Measurements from ENCODE around the gene SORCS2.

Gene SORCS2

DNA sequence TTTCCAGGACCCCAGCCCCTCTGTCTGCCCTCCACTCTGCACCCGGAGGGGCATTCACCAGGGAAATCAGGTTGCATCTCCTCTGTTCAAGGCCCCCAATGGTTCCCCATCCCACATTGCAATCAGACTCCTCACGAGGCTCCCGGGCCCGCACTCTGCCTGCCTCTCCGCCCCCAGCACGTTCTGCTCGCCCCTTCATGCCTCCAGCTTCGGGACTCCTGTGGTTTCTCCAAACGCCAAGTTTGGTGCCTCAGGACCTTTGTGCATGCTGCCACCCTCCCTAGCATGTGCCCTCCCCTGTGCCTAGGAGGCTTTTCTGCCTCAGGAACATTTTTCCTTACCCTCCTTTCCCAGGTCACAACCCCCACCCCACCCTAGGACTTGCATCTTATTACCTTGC, 426.0 kb downstream of the SORCS2 start:
- H2AFZ ChIP-seq (ENCODE audit: low read depth, low read length), result no peak overlapping the region
- H3K4me2 ChIP-seq (ENCODE audit: low read length), result no peak overlapping the region
- no peak overlapping the region for H3K27ac ChIP-seq (ENCODE audit: low read length)
- TF ChIP-seq EZH2phosphoT487 (IDR thresholded peaks at IDR 0.05; ENCODE audit: low read depth), result no peak
- TF ChIP-seq, protein P1, sequence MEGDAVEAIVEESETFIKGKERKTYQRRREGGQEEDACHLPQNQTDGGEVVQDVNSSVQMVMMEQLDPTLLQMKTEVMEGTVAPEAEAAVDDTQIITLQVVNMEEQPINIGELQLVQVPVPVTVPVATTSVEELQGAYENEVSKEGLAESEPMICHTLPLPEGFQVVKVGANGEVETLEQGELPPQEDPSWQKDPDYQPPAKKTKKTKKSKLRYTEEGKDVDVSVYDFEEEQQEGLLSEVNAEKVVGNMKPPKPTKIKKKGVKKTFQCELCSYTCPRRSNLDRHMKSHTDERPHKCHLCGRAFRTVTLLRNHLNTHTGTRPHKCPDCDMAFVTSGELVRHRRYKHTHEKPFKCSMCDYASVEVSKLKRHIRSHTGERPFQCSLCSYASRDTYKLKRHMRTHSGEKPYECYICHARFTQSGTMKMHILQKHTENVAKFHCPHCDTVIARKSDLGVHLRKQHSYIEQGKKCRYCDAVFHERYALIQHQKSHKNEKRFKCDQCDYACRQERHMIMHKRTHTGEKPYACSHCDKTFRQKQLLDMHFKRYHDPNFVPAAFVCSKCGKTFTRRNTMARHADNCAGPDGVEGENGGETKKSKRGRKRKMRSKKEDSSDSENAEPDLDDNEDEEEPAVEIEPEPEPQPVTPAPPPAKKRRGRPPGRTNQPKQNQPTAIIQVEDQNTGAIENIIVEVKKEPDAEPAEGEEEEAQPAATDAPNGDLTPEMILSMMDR (IDR thresholded peaks at IDR 0.05; ENCODE audit: low read depth, low read length), result no peak
- H3K27me3 ChIP-seq (ENCODE audit: low read depth, low read length), result no peaks in the 10 kb centered on the region
- H4K20me1 ChIP-seq (ENCODE audit: insufficient read depth, low read length), result no peaks in the 10 kb centered on the region
- H3K4me3 ChIP-seq (ENCODE audit: low read length), result no peak overlapping the region
- H3K36me3 ChIP-seq (replicated peaks; ENCODE audit: low read depth, low read length), result no peaks in the 10 kb centered on the region
- H3K9ac ChIP-seq (ENCODE audit: low read length), result no peak overlapping the region
- no peaks in the 10 kb centered on the region for H3K9me3 ChIP-seq (ENCODE audit: insufficient read depth, low read length)
- no peaks in the 10 kb centered on the region for H3K79me2 ChIP-seq (ENCODE audit: low read length)
- H3K4me1 ChIP-seq (ENCODE audit: low read length), result no peaks in the 10 kb centered on the region

- H3K4me3 ChIP-seq (ENCODE audit: low read length), result no peak overlapping the region
- no peak for TF ChIP-seq EZH2phosphoT487 (IDR thresholded peaks at IDR 0.05; ENCODE audit: low read depth)
- TF ChIP-seq, protein P1 (IDR thresholded peaks at IDR 0.05; ENCODE audit: low read depth, low read length), result no peak
- no peaks in the 10 kb centered on the region for H3K4me1 ChIP-seq (ENCODE audit: low read length)
- H3K27ac ChIP-seq (ENCODE audit: low read length), result no peak overlapping the region
- H3K9ac ChIP-seq (ENCODE audit: low read length), result no peak overlapping the region
- H3K79me2 ChIP-seq (ENCODE audit: low read length), result no peaks in the 10 kb centered on the region
- no peaks in the 10 kb centered on the region for H3K27me3 ChIP-seq (ENCODE audit: low read depth, low read length)
- no peak overlapping the region for H3K4me2 ChIP-seq (ENCODE audit: low read length)
- no peak overlapping the region for H2AFZ ChIP-seq (ENCODE audit: low read depth, low read length)
- H3K9me3 ChIP-seq (ENCODE audit: insufficient read depth, low read length), result no peaks in the 10 kb centered on the region
- no peaks in the 10 kb centered on the region for H3K36me3 ChIP-seq (replicated peaks; ENCODE audit: low read depth, low read length)
- no peaks in the 10 kb centered on the region for H4K20me1 ChIP-seq (ENCODE audit: insufficient read depth, low read length)
These were observed 427.9 kb downstream of the SORCS2 start for GRCh38 chr4:7620086-7620813.

- Histone ChIP-seq H3K4me1 (ENCODE audit: low read length) (no peaks in the 10 kb centered on the region), H3K4me3 (ENCODE audit: low read length) (no peak overlapping the region), H3K27ac (ENCODE audit: low read length) (no peak overlapping the region), H3K27me3 (ENCODE audit: low read depth, low read length) (no peaks in the 10 kb centered on the region), H3K9ac (ENCODE audit: low read length) (no peak overlapping the region), H3K79me2 (ENCODE audit: low read length) (no peaks in the 10 kb centered on the region), H3K4me2 (ENCODE audit: low read length) (no peak overlapping the region), H3K36me3 (replicated peaks; ENCODE audit: low read depth, low read length) (no peaks in the 10 kb centered on the region), H3K9me3 (ENCODE audit: insufficient read depth, low read length) (no peaks in the 10 kb centered on the region), H4K20me1 (ENCODE audit: insufficient read depth, low read length) (no peaks in the 10 kb centered on the region), H2AFZ (ENCODE audit: low read depth, low read length) (no peak overlapping the region)
- TF ChIP-seq, protein P1 (IDR thresholded peaks at IDR 0.05; ENCODE audit: low read depth, low read length), result no peak
- TF ChIP-seq EZH2phosphoT487 (IDR thresholded peaks at IDR 0.05; ENCODE audit: low read depth), result no peak
These were observed 428.5 kb downstream of the SORCS2 start for GRCh38 chr4:7620814-7621176.

DNA sequence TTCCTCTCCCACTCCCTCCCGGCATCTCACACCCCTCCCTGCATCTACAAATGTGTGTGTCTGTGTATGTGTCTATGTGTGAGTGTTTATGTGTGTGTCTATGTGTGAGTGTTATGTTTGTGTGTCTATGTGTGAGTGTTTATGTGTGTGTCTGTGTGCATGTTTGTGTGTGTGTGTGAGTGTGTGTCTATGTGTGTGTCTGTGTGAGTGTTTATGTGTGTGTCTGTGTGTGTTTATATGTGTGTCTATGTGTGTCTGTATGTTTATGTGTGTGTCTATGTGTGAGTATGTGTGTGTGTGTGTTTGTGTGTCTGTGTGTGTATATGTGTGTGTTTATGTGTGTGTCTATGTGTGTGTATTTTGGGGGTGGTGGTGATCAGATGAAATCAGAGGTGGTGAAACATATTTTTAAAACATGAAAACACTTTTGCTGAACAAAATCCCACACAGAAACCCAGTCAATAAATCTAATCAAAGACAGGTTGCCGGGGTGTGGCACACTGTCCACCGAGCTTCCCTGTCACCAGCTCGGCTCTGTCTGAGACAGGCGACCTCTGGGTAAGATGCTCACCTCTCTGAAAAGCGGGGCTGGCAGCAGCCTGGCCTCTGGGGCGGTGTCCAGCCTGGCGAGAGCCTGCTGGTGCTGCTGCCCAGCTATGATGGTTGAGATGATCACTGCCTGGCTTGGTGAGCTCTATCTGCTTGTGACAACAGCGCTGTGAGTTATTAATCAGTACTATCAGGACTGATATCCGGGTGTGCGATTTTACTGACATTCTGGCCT, 429.1 kb downstream of the SORCS2 start:
- Histone ChIP-seq H3K79me2 (ENCODE audit: low read length) (no peaks in the 10 kb centered on the region), H3K9ac (ENCODE audit: low read length) (no peak overlapping the region), H4K20me1 (ENCODE audit: insufficient read depth, low read length) (no peaks in the 10 kb centered on the region), H3K27ac (ENCODE audit: low read length) (no peak overlapping the region), H3K4me3 (ENCODE audit: low read length) (no peak overlapping the region), H3K4me1 (ENCODE audit: low read length) (no peaks in the 10 kb centered on the region), H3K4me2 (ENCODE audit: low read length) (no peak overlapping the region), H3K27me3 (ENCODE audit: low read depth, low read length) (no peaks in the 10 kb centered on the region), H3K36me3 (replicated peaks; ENCODE audit: low read depth, low read length) (no peaks in the 10 kb centered on the region), H2AFZ (ENCODE audit: low read depth, low read length) (no peak overlapping the region), H3K9me3 (ENCODE audit: insufficient read depth, low read length) (no peaks in the 10 kb centered on the region)
- no peak for TF ChIP-seq EZH2phosphoT487 (IDR thresholded peaks at IDR 0.05; ENCODE audit: low read depth)
- TF ChIP-seq, protein P1 (IDR thresholded peaks at IDR 0.05; ENCODE audit: low read depth, low read length), result no peak
